ENCODE data around the gene COL16A1. TPM values are rescaled to one million over a fixed set of nuclear protein-coding genes. Genes with fewer than 3 reads are reported as not detected.

The COL16A1 gene
- total RNA-seq, 1 donor from 2014 or later = 0.51 TPM

GRCh38 chr1:31621847-31622730 is 81.7 kb downstream of the COL16A1 start:
- DNase-seq = no peak

DNA sequence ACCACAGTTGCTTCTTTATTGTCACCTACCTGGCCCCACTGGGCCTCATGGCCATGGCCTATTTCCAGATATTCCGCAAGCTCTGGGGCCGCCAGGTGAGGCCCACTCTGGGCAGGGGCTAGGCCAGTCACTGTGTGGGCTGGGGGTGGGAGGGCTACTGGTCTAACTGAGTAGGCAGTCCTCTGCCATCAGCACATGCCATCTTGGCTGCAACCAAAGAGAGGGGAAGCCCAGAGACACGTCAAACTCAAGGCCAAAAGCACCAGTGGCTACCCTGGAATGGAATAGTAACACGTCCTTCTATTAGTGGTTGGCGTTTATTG is 82.4 kb downstream of the COL16A1 start:
- DNase-seq = no peak

DNA sequence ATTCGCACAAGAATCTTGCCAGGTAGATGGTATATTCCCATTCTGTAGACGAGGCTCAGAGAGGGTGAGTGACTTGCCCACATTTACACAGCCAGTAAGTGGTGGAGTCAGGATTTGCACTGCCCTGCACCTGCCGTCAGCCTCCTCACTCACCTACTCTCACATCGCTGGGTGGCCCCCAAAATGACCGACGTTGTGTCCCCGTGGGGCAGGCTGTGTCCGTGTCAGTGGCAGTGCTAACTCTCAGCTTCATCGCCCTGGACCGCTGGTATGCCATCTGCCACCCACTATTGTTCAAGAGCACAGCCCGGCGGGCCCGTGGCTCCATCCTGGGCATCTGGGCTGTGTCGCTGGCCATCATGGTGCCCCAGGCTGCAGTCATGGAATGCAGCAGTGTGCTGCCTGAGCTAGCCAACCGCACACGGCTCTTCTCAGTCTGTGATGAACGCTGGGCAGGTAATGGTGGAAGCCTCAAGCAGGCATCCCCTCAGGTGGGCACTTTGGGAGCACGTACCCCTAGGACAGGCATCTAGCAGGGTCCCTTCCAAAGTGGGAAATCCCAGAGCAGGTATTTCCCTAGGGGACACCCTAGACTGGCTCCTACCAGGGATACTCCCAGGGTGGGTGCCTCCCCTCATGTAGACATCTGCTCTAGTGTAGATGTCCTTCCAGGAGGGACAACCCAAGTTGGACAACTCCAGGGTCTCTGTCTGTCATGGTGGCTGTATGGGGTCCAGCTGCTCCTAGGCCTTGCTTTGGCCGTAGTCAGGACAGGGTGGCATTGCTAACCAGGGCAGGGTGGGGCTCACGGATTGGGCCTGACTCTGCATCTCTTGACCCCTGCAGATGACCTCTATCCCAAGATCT is 83.0 kb downstream of the COL16A1 start:
- no peak for DNase-seq

DNA sequence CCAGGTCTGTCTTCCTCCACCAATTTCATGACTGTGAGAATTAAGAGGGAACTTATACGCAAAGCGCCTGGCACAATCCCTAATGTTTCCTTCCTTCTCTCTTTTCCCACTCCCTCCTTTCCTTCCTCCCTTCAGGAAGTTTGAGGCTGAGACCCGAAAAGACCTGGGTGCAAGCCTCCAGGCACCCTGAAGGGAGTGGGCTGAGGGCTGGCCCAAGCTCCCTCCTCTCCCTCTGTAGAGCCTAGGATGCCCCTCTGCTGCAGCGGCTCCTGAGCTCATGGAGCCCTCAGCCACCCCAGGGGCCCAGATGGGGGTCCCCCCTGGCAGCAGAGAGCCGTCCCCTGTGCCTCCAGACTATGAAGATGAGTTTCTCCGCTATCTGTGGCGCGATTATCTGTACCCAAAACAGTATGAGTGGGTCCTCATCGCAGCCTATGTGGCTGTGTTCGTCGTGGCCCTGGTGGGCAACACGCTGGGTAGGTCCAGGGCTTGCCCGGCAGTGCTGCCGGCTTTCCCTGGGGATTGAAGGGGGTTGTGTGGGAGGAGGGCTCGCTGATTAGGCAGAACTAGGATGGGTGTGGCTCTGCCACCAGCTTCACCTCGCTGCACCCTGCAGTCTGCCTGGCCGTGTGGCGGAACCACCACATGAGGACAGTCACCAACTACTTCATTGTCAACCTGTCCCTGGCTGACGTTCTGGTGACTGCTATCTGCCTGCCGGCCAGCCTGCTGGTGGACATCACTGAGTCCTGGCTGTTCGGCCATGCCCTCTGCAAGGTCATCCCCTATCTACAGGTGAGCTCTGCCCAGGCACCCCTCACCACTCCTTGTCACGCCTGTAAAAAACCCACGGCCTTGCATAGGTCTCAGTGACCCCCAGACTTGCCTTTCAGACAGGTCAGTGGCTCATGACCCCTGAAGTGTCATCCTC is 84.6 kb downstream of the COL16A1 start:
- no peak for DNase-seq

- DNase-seq = peak; percentile 74
These were observed 85.7 kb downstream of the COL16A1 start for GRCh38 chr1:31617916-31618746.

DNA sequence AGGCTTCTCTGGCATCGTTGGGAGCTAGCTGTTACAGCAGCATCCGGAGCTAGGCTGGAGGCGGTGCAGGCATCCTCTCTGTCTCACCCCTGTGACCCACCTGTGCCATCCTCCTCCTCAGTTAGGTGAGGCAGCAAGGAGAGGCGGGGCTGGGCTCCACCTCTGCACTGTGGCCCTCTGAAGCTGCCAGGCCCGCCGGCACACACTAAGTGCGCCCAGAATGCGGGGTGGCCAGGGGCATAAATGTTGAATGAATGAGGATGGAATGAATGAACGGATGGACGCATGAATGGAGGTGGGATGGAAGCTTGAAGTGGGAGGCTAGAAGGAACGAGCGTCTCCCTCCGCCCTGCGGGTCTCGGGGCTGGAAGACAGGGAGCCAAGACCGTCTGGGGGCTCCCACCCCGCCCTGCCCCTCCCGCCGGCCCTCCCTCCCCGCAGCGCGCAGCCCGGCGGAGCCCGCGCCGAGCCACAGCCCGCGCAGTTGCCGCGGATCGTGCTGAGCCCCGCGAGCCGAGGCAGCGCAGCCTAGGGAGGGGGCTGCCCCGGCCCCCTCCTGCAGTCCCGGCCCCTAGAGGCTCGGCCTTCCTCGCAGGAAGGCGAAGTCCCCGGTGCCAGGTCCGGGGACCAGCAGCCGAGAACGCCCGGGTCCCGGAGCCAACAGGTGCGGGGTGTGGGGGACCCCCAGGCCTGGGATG is 86.5 kb downstream of the COL16A1 start, which contains the start of gene HCRTR1:
Gene HCRTR1, plus strand, starts transcription at position 472 of the 698 bp plus-strand sequence. CDS start 1,504 bp downstream, outside the sequence.
- peak; percentile 19 for DNase-seq

- DNase-seq = no peak
These were observed 87.9 kb downstream of the COL16A1 start for GRCh38 chr1:31615939-31616338.

- no peak for DNase-seq
These were observed 88.4 kb downstream of the COL16A1 start for GRCh38 chr1:31615414-31615813.

DNA sequence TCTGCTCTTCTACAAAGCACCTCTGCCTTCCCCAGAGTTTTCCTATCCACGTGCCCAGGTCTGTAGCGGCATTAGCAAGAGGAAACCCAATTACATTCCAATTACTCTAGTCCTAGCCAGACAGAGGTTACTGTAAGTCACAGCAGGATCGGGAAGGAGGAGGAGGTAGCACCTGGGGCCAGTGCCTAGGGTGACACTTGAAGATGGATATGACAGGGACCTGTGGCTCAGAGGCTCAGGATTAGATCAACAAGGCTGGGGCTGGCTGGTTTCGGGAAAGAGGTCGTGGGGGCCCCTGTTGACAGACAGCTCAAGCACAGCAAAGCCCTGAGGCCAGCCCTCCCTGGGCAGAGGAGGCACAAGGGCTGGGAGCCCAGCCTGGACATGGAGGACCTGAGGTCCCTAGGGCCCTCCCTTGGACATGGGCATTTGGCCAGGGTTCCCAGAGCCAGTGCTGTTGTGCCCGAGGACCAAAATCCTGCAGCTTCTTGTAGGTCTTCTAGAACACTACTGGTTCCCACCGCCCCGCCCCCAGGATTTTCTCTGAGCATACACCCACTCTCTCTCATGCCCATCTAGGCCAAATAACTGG is 89.3 kb downstream of the COL16A1 start:
- DNase-seq = no peak

DNA sequence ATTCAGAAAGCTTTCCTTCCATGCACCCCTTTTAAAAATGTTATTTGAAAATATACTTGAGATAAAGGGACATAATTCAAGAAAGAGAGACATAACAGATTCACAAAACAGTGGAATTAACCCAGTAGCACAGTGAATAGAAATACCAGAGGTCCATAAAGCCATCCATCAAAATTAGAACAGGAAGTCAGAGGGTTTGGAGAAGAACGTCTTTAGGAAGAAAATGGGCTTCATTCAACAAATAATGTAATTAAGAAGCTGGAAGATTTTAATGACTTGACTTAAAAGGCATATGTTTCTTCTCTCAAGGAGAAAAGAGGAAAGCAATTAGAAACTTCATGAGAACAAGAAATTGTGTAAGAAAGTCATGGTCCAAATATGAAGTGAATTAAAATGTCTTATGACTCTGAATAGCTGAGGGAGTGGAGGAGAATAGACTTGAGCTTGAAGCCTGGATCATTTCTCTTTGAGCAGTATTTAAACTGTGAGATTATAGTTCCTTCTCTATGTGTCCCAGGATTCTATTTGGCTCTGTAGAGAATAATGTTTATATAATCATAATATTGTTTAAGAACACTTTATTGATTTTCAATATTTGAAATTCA is 94.2 kb downstream of the COL16A1 start:
- DNase-seq = no peak

GRCh38 chr1:31607360-31607759 is 96.5 kb downstream of the COL16A1 start:
- no peak for DNase-seq

DNA sequence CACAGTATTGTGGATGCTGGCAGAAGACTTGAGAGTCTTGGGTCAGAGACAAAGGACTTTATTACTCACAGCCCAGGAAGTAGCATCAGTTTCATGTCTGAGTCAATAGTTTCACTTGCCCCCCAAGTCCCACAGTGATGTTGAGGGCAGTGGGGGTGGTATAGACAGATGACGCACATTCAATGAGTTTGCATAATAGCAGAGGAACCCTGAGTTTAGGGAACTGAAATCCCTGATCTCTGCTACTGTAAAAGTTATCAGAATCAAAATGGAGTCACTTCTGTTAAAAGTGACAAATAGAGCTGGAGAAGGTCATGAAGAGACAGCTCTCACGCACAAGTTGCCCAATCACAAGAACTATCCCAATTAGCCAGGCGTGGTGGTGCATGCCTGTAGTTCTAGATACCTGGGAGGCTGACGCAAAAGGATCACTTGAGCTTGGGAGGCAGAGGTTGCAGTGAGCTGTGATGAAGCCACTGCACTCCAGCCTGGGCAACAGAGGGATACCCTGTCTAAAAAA is 97.8 kb downstream of the COL16A1 start:
- no peak for DNase-seq

Other genes starting within 250 kb of the COL16A1 start
- 418 and 719 TPM in 2 replicates for gene TINAGL1, start 127.5 kb downstream of the COL16A1 start, total RNA-seq
- 1.2 and 4.6 TPM in 2 replicates for gene HCRTR1, start 86.3 kb downstream of the COL16A1 start, total RNA-seq
- gene PEF1, start 59.1 kb downstream of the COL16A1 start, total RNA-seq = 145 and 159 TPM in 2 replicates
- 0.17 and 0.28 TPM in 2 replicates for gene ADGRB2, start 60.3 kb upstream of the COL16A1 start, total RNA-seq
- 2.0 and 11.4 TPM in 2 replicates for gene SPOCD1, start 112.0 kb upstream of the COL16A1 start, total RNA-seq
- 199 and 243 TPM in 2 replicates for gene PTP4A2, start 234.4 kb upstream of the COL16A1 start, total RNA-seq

All from dermis blood vessel endothelial cell (primary cell).